HepG2 (cell line): ENCODE results near the gene TMBIM1. TPM values are rescaled to one million over a fixed set of nuclear protein-coding genes. Genes with fewer than 3 reads are reported as not detected.

ENCODE experiments used
- ESRRA ChIP-seq: sonication (generic); formaldehyde crosslinking; IDR thresholded peaks from 2 replicates; pipeline ENCODE4 v1.5.1; 2020; ENCODE audit warnings: mild to moderate bottlenecking, low read depth, missing genetic modification reagents
- HES4 ChIP-seq: sonication (generic); formaldehyde crosslinking; IDR thresholded peaks from 2 replicates; pipeline ENCODE4 v1.9.0; 2021; ENCODE audit warnings: mild to moderate bottlenecking, missing genetic modification reagents, borderline replicate concordance
- MLLT10 ChIP-seq: sonication (generic); formaldehyde crosslinking; IDR thresholded peaks from 2 replicates; pipeline ENCODE4 v1.4.0; 2020; ENCODE audit warnings: missing genetic modification reagents
- SMYD3 ChIP-seq: sonication (generic); formaldehyde crosslinking; IDR thresholded peaks from 2 replicates; pipeline ENCODE4 v1.8.1; 2023; ENCODE audit warnings: mild to moderate bottlenecking, missing genetic modification reagents
- STAG1 ChIP-seq: sonication (generic); formaldehyde crosslinking; IDR thresholded peaks from 2 replicates; pipeline ENCODE4 v1.4.0; 2020; ENCODE audit warnings: missing genetic modification reagents
- TEAD3 ChIP-seq: optimal IDR thresholded peaks from 2 replicates; pipeline ENCODE3; 2016; ENCODE audit warnings: borderline replicate concordance
- YEATS2 ChIP-seq: sonication (generic); formaldehyde crosslinking; IDR thresholded peaks from 2 replicates; pipeline ENCODE4 v1.4.0; 2020; ENCODE audit warnings: missing genetic modification reagents, borderline replicate concordance
- ZIK1 ChIP-seq: sonication (generic); formaldehyde crosslinking; IDR thresholded peaks from 2 replicates; pipeline ENCODE4 v1.5.0; 2020; ENCODE audit warnings: mild to moderate bottlenecking, low read depth, missing genetic modification reagents, borderline replicate concordance
- ZNF737 ChIP-seq: sonication (generic); formaldehyde crosslinking; IDR thresholded peaks from 2 replicates; pipeline ENCODE4 v1.5.0; 2020; ENCODE audit warnings: missing genetic modification reagents, mild to moderate bottlenecking, borderline replicate concordance
- polyA plus RNA-seq, 8 experiments: library from polyadenylated mRNA; depleted of rRNA in 3 of 8; stranded (reverse) in 7 of 8; unstranded in 1 of 8; fragments of >200 nt; fragmentation: Illumina TruSeq in 4 of 8; extraction: Trizol in 4 of 8; gene quantifications; 2 replicates each; pipeline versions ENCODE4 v1.2.1 to v1.2.3, GENCODE V29; 2011 to 2016; ENCODE audit warnings: low read depth in 4 of 8, missing spikeins in 1 of 8, mixed read lengths in 1 of 8; ENCODE audit not compliant: insufficient read depth in 1 of 8
- total RNA-seq, 5 experiments: library from RNA; depleted of rRNA; stranded (reverse); fragments of >200 nt; fragmentation: Illumina TruSeq; extraction: Trizol; gene quantifications; 2 replicates each; pipeline ENCODE4 v1.2.3, GENCODE V29; 2016; ENCODE audit warnings: low read depth in 1 of 5
- TF ChIP-seq, protein P1 (sequence below): IDR thresholded peaks from 2 replicates; pipeline ENCODE4 v1.6.1; 2012; ENCODE audit warnings: low read length, improper control_type of control experiment
- TF ChIP-seq, protein P2 (sequence below), 2 experiments: fragments of 450-650 bp in 1 of 2; sonication (generic) in 1 of 2; formaldehyde crosslinking in 1 of 2; IDR thresholded peaks; 2 replicates each; pipeline versions ENCODE4 v1.6.1 to v1.8.0; 2016 to 2022; ENCODE audit warnings: antibody characterized with exemption in 1 of 2, mild to moderate bottlenecking in 1 of 2, missing genetic modification reagents in 1 of 2

TMBIM1 gene
- total and polyA plus RNA-seq, 2 of the 13 experiments (the other 11 are each of a cell fraction or from before 2014, with no cell fraction given): 127 to 139 TPM

DNA sequence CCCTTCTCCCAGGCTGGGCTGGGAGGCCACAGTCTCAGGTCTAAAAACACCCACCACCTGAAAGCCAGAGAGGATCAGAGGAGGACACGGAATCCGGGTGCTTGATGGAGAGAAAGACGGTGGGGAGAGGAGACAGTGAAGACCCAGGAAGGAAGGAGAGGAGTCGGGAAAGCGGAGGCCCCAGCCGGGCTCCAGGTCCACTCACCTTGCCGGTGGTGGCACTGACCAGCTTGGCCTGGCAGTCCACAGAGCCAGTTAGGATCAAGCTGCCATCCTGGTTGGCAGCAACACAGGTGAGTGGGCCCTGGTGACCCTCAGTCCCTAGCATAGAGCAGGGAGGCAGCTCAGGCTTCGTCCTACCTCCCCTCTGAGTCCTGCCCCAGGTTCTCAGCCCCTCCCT is 26.7 kb downstream of the TMBIM1 start (continued):
- TF ChIP-seq, protein P1, sequence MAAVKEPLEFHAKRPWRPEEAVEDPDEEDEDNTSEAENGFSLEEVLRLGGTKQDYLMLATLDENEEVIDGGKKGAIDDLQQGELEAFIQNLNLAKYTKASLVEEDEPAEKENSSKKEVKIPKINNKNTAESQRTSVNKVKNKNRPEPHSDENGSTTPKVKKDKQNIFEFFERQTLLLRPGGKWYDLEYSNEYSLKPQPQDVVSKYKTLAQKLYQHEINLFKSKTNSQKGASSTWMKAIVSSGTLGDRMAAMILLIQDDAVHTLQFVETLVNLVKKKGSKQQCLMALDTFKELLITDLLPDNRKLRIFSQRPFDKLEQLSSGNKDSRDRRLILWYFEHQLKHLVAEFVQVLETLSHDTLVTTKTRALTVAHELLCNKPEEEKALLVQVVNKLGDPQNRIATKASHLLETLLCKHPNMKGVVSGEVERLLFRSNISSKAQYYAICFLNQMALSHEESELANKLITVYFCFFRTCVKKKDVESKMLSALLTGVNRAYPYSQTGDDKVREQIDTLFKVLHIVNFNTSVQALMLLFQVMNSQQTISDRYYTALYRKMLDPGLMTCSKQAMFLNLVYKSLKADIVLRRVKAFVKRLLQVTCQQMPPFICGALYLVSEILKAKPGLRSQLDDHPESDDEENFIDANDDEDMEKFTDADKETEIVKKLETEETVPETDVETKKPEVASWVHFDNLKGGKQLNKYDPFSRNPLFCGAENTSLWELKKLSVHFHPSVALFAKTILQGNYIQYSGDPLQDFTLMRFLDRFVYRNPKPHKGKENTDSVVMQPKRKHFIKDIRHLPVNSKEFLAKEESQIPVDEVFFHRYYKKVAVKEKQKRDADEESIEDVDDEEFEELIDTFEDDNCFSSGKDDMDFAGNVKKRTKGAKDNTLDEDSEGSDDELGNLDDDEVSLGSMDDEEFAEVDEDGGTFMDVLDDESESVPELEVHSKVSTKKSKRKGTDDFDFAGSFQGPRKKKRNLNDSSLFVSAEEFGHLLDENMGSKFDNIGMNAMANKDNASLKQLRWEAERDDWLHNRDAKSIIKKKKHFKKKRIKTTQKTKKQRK: no peak
- TF ChIP-seq MLLT10 (CRISPR knock-in tag) (no peak), SMYD3 (CRISPR knock-in tag) (no peak), ZNF737 (CRISPR knock-in tag) (no peak), ESRRA (CRISPR knock-in tag) (no peak), TEAD3 (CRISPR knock-in tag) (no peak), ZIK1 (CRISPR knock-in tag) (no peak), YEATS2 (CRISPR knock-in tag) (no peak), HES4 (CRISPR knock-in tag) (no peak), STAG1 (CRISPR knock-in tag) (no peak)
- TF ChIP-seq, protein P2, sequence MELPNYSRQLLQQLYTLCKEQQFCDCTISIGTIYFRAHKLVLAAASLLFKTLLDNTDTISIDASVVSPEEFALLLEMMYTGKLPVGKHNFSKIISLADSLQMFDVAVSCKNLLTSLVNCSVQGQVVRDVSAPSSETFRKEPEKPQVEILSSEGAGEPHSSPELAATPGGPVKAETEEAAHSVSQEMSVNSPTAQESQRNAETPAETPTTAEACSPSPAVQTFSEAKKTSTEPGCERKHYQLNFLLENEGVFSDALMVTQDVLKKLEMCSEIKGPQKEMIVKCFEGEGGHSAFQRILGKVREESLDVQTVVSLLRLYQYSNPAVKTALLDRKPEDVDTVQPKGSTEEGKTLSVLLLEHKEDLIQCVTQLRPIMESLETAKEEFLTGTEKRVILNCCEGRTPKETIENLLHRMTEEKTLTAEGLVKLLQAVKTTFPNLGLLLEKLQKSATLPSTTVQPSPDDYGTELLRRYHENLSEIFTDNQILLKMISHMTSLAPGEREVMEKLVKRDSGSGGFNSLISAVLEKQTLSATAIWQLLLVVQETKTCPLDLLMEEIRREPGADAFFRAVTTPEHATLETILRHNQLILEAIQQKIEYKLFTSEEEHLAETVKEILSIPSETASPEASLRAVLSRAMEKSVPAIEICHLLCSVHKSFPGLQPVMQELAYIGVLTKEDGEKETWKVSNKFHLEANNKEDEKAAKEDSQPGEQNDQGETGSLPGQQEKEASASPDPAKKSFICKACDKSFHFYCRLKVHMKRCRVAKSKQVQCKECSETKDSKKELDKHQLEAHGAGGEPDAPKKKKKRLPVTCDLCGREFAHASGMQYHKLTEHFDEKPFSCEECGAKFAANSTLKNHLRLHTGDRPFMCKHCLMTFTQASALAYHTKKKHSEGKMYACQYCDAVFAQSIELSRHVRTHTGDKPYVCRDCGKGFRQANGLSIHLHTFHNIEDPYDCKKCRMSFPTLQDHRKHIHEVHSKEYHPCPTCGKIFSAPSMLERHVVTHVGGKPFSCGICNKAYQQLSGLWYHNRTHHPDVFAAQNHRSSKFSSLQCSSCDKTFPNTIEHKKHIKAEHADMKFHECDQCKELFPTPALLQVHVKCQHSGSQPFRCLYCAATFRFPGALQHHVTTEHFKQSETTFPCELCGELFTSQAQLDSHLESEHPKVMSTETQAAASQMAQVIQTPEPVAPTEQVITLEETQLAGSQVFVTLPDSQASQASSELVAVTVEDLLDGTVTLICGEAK (IDR thresholded peaks at IDR 0.05): no peak
- TF ChIP-seq, protein P2 (CRISPR knock-in tag; IDR thresholded peaks at IDR 0.05): no peak
